Cerebellar nuclear complex (tissue), 1 donor: ENCODE results near the gene GLE1.

Experiments used
- DNase-seq, 2 experiments: peaks; one replicate each; lab custom pipeline; 2025; lab: John Stamatoyannopoulos, UW

Gene GLE1

GRCh38 chr9:128504485-128505413 is at the start of gene GLE1:
GLE1 (plus strand) TSS chr9:128504719; CDS start chr9:128504806, 87 bp downstream.
- DNase-seq, result peak in 1 of 2 experiments; percentile 84

- no peak for DNase-seq
These were observed 49.5 kb upstream of the GLE1 start for GRCh38 chr9:128454991-128455390.

GRCh38 chr9:128455849-128456612 is 48.5 kb upstream of the GLE1 start, which contains the start of gene ODF2:
ODF2 (plus strand) TSS chr9:128456006; CDS start chr9:128456092, 86 bp downstream.
- DNase-seq, result peak; percentile 80 to 96

- peak in 1 of 2 experiments; percentile 19 for DNase-seq
These were observed 47.9 kb upstream of the GLE1 start for GRCh38 chr9:128456613-128457061.

GRCh38 chr9:128457207-128457606 is 47.3 kb upstream of the GLE1 start:
- DNase-seq, result no peak

GRCh38 chr9:128459011-128459410 is 45.5 kb upstream of the GLE1 start:
- DNase-seq, result no peak

- DNase-seq, result no peak
These were observed 35.4 kb upstream of the GLE1 start for GRCh38 chr9:128469070-128469469.

GRCh38 chr9:128470560-128470959 is 34.0 kb upstream of the GLE1 start:
- DNase-seq, result no peak

- DNase-seq, result no peak
These were observed 31.4 kb upstream of the GLE1 start for GRCh38 chr9:128473104-128473503.

- no peak for DNase-seq
These were observed 28.7 kb upstream of the GLE1 start for GRCh38 chr9:128475867-128476266.

- no peak for DNase-seq
These were observed 25.3 kb upstream of the GLE1 start for GRCh38 chr9:128479262-128479661.

GRCh38 chr9:128481561-128481960 is 23.0 kb upstream of the GLE1 start:
- no peak for DNase-seq

GRCh38 chr9:128482186-128482585 is 22.3 kb upstream of the GLE1 start:
- DNase-seq, result no peak

GRCh38 chr9:128484686-128485413 is 19.7 kb upstream of the GLE1 start:
- no peak for DNase-seq

- no peak for DNase-seq
These were observed 19.1 kb upstream of the GLE1 start for GRCh38 chr9:128485414-128485855.

- no peak for DNase-seq
These were observed 18.3 kb upstream of the GLE1 start for GRCh38 chr9:128486201-128486600.

GRCh38 chr9:128493424-128493823 is 11.1 kb upstream of the GLE1 start:
- DNase-seq, result no peak

- no peak for DNase-seq
These were observed 10.3 kb upstream of the GLE1 start for GRCh38 chr9:128494108-128494745.

- no peak for DNase-seq
These were observed 9.8 kb upstream of the GLE1 start for GRCh38 chr9:128494746-128495129.

GRCh38 chr9:128495296-128495695 is 9.2 kb upstream of the GLE1 start:
- DNase-seq, result no peak

- no peak for DNase-seq
These were observed 8.6 kb upstream of the GLE1 start for GRCh38 chr9:128495804-128496417.
